HL-60 (cell line): Measurements from ENCODE around the gene ENDOV.
A peak's percentile ranks its signal among the peaks of the same experiment; 100 is the strongest.

ENCODE experiments used
- DNase-seq, 2 experiments: peaks; one replicate each; pipeline ENCODE4 v3.0.0-alpha.2; 2010 to 2020; ENCODE audit warnings: low read depth in 1 of 2, low spot score in 1 of 2
- H3K27ac ChIP-seq: fragments of 250-450 bp; sonication (Bioruptor Pico); replicated peaks from 2 replicates; pipeline ENCODE4 v1.5.1; 2020; ENCODE audit warnings: mild to moderate bottlenecking, moderate library complexity
- H3K27me3 ChIP-seq: fragments of 250-450 bp; sonication (Bioruptor Pico); 2 replicates; pipeline ENCODE4 v1.5.1; 2021; ENCODE audit warnings: mild to moderate bottlenecking, moderate library complexity; ENCODE audit not compliant: insufficient read depth, poor library complexity, severe bottlenecking
- H3K4me3 ChIP-seq: replicated peaks from 2 replicates; pipeline ENCODE4 v1.5.1; 2011; ENCODE audit warnings: mild to moderate bottlenecking, control low read depth, low read length; ENCODE audit not compliant: insufficient read depth
- GABPA ChIP-seq: IDR thresholded peaks from 2 replicates; pipeline ENCODE4 v1.6.1; 2012; ENCODE audit warnings: low read depth
- POLR2AphosphoS5 ChIP-seq: IDR thresholded peaks from 2 replicates; pipeline ENCODE4 v1.6.1; 2012; ENCODE audit warnings: low read depth
- SPI1 ChIP-seq: IDR thresholded peaks from 2 replicates; pipeline ENCODE4 v1.6.1; 2012; ENCODE audit warnings: low read depth, mild to moderate bottlenecking, borderline replicate concordance
- TF ChIP-seq, protein P1 (sequence below): IDR thresholded peaks from 2 replicates; pipeline ENCODE4 v1.6.1; 2012; ENCODE audit warnings: low read depth; ENCODE audit not compliant: insufficient replicate concordance
- TF ChIP-seq, protein P2 (sequence below): IDR thresholded peaks from one replicate; pipeline ENCODE4 v1.5.1; 2011; ENCODE audit warnings: low read length, control low read depth, inconsistent platforms; ENCODE audit not compliant: insufficient read depth

The ENDOV gene

DNA sequence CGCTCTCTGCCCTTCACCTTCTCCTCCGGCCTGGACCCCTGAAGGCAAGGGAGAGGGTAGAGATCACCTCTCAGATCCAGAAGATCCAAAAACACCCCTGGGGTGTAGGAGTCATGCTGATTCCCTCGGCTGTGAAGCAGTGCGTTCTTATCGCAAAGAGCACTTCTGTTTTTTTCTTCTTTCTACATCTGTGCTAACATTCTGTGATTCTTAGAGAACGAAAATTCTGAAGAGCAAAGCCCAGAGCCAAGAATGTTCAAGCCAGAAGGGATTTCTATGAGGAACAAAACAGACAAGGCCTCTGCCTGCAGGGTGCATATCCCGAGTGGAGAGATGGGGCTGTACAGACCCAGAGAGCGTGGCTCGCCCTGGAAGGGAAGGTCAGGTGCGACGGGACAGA is 44.3 kb downstream of the ENDOV start:
- Histone ChIP-seq H3K4me3 (no peak overlapping the region), H3K27ac (no peak overlapping the region), H3K27me3 (peaks cover 9% of the 10 kb centered on the region)
- TF ChIP-seq, protein P1, sequence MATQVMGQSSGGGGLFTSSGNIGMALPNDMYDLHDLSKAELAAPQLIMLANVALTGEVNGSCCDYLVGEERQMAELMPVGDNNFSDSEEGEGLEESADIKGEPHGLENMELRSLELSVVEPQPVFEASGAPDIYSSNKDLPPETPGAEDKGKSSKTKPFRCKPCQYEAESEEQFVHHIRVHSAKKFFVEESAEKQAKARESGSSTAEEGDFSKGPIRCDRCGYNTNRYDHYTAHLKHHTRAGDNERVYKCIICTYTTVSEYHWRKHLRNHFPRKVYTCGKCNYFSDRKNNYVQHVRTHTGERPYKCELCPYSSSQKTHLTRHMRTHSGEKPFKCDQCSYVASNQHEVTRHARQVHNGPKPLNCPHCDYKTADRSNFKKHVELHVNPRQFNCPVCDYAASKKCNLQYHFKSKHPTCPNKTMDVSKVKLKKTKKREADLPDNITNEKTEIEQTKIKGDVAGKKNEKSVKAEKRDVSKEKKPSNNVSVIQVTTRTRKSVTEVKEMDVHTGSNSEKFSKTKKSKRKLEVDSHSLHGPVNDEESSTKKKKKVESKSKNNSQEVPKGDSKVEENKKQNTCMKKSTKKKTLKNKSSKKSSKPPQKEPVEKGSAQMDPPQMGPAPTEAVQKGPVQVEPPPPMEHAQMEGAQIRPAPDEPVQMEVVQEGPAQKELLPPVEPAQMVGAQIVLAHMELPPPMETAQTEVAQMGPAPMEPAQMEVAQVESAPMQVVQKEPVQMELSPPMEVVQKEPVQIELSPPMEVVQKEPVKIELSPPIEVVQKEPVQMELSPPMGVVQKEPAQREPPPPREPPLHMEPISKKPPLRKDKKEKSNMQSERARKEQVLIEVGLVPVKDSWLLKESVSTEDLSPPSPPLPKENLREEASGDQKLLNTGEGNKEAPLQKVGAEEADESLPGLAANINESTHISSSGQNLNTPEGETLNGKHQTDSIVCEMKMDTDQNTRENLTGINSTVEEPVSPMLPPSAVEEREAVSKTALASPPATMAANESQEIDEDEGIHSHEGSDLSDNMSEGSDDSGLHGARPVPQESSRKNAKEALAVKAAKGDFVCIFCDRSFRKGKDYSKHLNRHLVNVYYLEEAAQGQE, result no peak
- 0 out of 2 replicates have a peak, but pooled peaks have one; percentile 12 for TF ChIP-seq SPI1
- DNase-seq, result no peak

DNA sequence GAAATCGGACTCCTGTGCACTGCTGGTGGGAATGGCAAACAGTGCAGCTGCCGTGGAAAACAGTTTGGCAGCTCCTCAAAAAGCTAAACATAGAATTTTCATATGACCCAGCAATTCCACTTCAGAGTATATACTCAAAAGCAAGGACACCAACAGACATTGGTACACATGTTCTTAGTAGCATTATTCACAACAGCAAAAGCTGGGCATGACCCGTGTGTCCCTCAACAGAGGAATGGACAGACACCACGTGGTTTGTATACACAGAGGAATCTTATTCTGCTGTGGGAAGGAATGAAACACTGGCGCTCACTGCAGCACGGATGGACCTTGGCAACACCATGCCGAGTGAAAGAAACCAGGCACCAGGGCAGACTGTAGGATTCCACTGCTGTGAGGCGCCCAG is 45.5 kb downstream of the ENDOV start:
- H3K27ac ChIP-seq, result no peak overlapping the region
- no peak overlapping the region for H3K4me3 ChIP-seq
- peaks cover 20% of the 10 kb centered on the region for H3K27me3 ChIP-seq
- DNase-seq, result no peak
- TF ChIP-seq GABPA, result no peak
- TF ChIP-seq, protein P2, sequence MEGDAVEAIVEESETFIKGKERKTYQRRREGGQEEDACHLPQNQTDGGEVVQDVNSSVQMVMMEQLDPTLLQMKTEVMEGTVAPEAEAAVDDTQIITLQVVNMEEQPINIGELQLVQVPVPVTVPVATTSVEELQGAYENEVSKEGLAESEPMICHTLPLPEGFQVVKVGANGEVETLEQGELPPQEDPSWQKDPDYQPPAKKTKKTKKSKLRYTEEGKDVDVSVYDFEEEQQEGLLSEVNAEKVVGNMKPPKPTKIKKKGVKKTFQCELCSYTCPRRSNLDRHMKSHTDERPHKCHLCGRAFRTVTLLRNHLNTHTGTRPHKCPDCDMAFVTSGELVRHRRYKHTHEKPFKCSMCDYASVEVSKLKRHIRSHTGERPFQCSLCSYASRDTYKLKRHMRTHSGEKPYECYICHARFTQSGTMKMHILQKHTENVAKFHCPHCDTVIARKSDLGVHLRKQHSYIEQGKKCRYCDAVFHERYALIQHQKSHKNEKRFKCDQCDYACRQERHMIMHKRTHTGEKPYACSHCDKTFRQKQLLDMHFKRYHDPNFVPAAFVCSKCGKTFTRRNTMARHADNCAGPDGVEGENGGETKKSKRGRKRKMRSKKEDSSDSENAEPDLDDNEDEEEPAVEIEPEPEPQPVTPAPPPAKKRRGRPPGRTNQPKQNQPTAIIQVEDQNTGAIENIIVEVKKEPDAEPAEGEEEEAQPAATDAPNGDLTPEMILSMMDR, result no peak
- no peak for TF ChIP-seq SPI1
- TF ChIP-seq POLR2AphosphoS5, result no peak
- TF ChIP-seq, protein P1, result no peak

DNA sequence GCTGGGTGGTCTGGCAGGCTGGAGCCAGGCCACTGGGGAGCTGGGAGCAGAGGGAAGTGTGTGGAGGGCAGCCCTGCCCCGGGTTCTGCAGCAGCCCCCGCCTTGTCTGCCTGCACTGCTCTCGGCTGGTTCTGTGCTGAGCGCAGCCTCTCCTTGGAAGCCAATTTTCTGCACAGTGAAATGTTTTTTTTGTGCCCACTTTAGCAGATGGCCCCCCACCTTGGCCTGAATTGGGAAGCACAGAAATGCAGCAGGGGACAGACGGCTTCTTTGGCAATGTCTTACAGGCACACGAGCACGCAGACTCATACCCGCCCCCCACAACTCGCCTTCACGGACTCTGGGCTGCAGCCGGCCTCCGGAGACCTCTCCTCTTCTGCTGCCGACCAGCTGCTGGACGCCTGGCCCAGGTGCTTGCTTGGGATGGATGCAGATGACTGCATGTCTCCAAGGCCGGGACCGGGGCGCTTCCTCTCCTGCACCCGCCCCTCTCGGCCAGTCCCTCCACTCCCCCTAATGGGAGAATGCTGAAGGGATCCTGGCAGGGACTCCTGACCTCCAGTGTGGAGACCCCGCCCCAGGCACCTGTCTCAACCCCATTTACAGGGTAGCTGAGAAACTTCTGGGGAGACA is 46.7 kb downstream of the ENDOV start:
- no peak overlapping the region for H3K4me3 ChIP-seq
- TF ChIP-seq, protein P2, result no peak
- no peak for TF ChIP-seq POLR2AphosphoS5
- TF ChIP-seq GABPA, result no peak
- TF ChIP-seq SPI1, result no peak
- TF ChIP-seq, protein P1, result no peak
- no peak for DNase-seq
- peaks cover 24% of the 10 kb centered on the region for H3K27me3 ChIP-seq
- H3K27ac ChIP-seq, result no peak overlapping the region
